ENCODE results near the gene POU5F1.

The POU5F1 gene

GRCh38 chr6:31162463-31163165, 7.9 kb downstream of the POU5F1 start:
- Histone ChIP-seq H3K9ac (ENCODE audit: low read length) (no peak overlapping the region), H3K9me3 (ENCODE audit: control insufficient read depth, low read depth, low read length) (no peaks in the 10 kb centered on the region), H3K27me3 (ENCODE audit: control insufficient read depth, insufficient read depth, low read length) (no peaks in the 10 kb centered on the region), H3K4me1 (ENCODE audit: control insufficient read depth, low read depth, low read length) (peaks cover 24% of the 10 kb centered on the region), H3K36me3 (ENCODE audit: control insufficient read depth, low read depth, low read length) (peaks cover 49% of the 10 kb centered on the region), H3K4me3 (ENCODE audit: low read length) (no peak overlapping the region), H3K27ac (ENCODE audit: low read length) (no peak overlapping the region)

GRCh38 chr6:31161216-31162126, 9.0 kb downstream of the POU5F1 start:
- H3K27me3 ChIP-seq (ENCODE audit: control insufficient read depth, insufficient read depth, low read length), result no peaks in the 10 kb centered on the region
- H3K27ac ChIP-seq (ENCODE audit: low read length), result no peak overlapping the region
- no peaks in the 10 kb centered on the region for H3K9me3 ChIP-seq (ENCODE audit: control insufficient read depth, low read depth, low read length)
- H3K4me3 ChIP-seq (ENCODE audit: low read length), result no peak overlapping the region
- peaks cover 45% of the 10 kb centered on the region for H3K36me3 ChIP-seq (ENCODE audit: control insufficient read depth, low read depth, low read length)
- peaks cover 29% of the 10 kb centered on the region for H3K4me1 ChIP-seq (ENCODE audit: control insufficient read depth, low read depth, low read length)
- no peak overlapping the region for H3K9ac ChIP-seq (ENCODE audit: low read length)

GRCh38 chr6:31158863-31159855, 11.3 kb downstream of the POU5F1 start:
- Histone ChIP-seq H3K9ac (ENCODE audit: low read length) (peak overlapping the region; percentile 31), H3K9me3 (ENCODE audit: control insufficient read depth, low read depth, low read length) (no peaks in the 10 kb centered on the region), H3K27me3 (ENCODE audit: control insufficient read depth, insufficient read depth, low read length) (no peaks in the 10 kb centered on the region), H3K4me3 (ENCODE audit: low read length) (peak overlapping the region; percentile 79), H3K27ac (ENCODE audit: low read length) (no peak overlapping the region), H3K36me3 (ENCODE audit: control insufficient read depth, low read depth, low read length) (peaks cover 37% of the 10 kb centered on the region), H3K4me1 (ENCODE audit: control insufficient read depth, low read depth, low read length) (peaks cover 18% of the 10 kb centered on the region)

DNA sequence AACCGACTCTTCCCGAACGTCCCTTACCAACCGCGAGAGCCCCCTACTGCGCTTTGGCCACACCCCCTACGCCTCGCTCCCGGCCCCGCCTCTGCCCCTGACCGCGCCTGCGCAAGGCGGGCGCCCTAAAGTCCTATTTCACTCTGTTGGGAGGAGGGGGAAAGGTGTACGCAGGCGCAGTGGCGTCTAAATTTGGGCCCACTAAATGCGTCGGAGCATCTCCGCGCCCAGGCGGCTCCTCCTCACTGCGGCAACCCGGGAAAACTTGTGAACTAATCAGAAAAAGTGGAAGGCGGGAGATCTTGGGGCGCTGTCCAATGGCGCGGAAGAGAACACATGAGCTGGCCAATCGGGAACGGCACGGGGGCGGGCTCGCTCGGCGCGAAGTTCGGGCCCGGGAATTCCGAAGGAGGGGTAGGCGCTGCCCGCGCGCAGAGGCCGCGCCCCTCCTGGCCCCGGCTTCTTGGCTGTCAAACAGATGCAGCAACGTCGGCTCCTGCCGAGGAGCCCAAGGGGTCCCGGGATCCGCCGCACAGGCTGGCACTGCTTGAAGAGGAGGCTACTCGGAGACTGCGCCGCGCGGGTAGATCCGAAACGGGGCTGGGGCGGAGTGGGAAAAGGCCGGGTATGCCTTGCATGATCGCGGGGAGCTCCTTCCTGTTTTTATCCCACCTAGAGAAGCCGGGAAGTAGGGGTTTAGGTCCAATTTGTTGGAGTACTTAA, 12.2 kb downstream of the POU5F1 start, which contains the start of gene TCF19:
Gene TCF19 (plus strand): TSS at position 450 of the 723 bp plus-strand sequence. CDS start 881 bp downstream, outside the sequence.
- H3K36me3 ChIP-seq (ENCODE audit: control insufficient read depth, low read depth, low read length), result peaks cover 29% of the 10 kb centered on the region
- H3K9ac ChIP-seq (ENCODE audit: low read length), result peak within 1 kb of the TSS; percentile 61
- peaks cover 18% of the 10 kb centered on the region for H3K4me1 ChIP-seq (ENCODE audit: control insufficient read depth, low read depth, low read length)
- H3K4me3 ChIP-seq (ENCODE audit: low read length), result peak within 1 kb of the TSS; percentile 79
- H3K27me3 ChIP-seq (ENCODE audit: control insufficient read depth, insufficient read depth, low read length), result no peaks in the 10 kb centered on the region
- H3K27ac ChIP-seq (ENCODE audit: low read length), result peak within 1 kb of the TSS; percentile 9
- no peaks in the 10 kb centered on the region for H3K9me3 ChIP-seq (ENCODE audit: control insufficient read depth, low read depth, low read length)

- Histone ChIP-seq H3K4me3 (ENCODE audit: low read length) (peak within 1 kb of the TSS; percentile 79), H3K27ac (ENCODE audit: low read length) (peak within 1 kb of the TSS; percentile 9), H3K36me3 (ENCODE audit: control insufficient read depth, low read depth, low read length) (peaks cover 22% of the 10 kb centered on the region), H3K9me3 (ENCODE audit: control insufficient read depth, low read depth, low read length) (no peaks in the 10 kb centered on the region), H3K4me1 (ENCODE audit: control insufficient read depth, low read depth, low read length) (peaks cover 18% of the 10 kb centered on the region), H3K9ac (ENCODE audit: low read length) (peak within 1 kb of the TSS; percentile 61), H3K27me3 (ENCODE audit: control insufficient read depth, insufficient read depth, low read length) (no peaks in the 10 kb centered on the region)
These were observed 12.9 kb downstream of the POU5F1 start, which contains the start of gene CCHCR1 for GRCh38 chr6:31157513-31158139. TSS of gene CCHCR1 (minus strand) at chr6:31157802. CDS start at chr6:31157600, 202 bp downstream.

GRCh38 chr6:31156641-31157040, 13.8 kb downstream of the POU5F1 start:
- Histone ChIP-seq H3K4me1 (ENCODE audit: control insufficient read depth, low read depth, low read length) (peaks cover 14% of the 10 kb centered on the region), H3K36me3 (ENCODE audit: control insufficient read depth, low read depth, low read length) (peaks cover 12% of the 10 kb centered on the region), H3K4me3 (ENCODE audit: low read length) (peak overlapping the region; percentile 79), H3K27ac (ENCODE audit: low read length) (no peak overlapping the region), H3K27me3 (ENCODE audit: control insufficient read depth, insufficient read depth, low read length) (no peaks in the 10 kb centered on the region), H3K9ac (ENCODE audit: low read length) (no peak overlapping the region), H3K9me3 (ENCODE audit: control insufficient read depth, low read depth, low read length) (no peaks in the 10 kb centered on the region)

GRCh38 chr6:31154436-31154835, 16.0 kb downstream of the POU5F1 start:
- no peak overlapping the region for H3K27ac ChIP-seq (ENCODE audit: low read length)
- peaks cover 9% of the 10 kb centered on the region for H3K4me1 ChIP-seq (ENCODE audit: control insufficient read depth, low read depth, low read length)
- H3K36me3 ChIP-seq (ENCODE audit: control insufficient read depth, low read depth, low read length), result peaks cover 23% of the 10 kb centered on the region
- H3K27me3 ChIP-seq (ENCODE audit: control insufficient read depth, insufficient read depth, low read length), result no peaks in the 10 kb centered on the region
- H3K9me3 ChIP-seq (ENCODE audit: control insufficient read depth, low read depth, low read length), result no peaks in the 10 kb centered on the region
- H3K9ac ChIP-seq (ENCODE audit: low read length), result no peak overlapping the region
- no peak overlapping the region for H3K4me3 ChIP-seq (ENCODE audit: low read length)

DNA sequence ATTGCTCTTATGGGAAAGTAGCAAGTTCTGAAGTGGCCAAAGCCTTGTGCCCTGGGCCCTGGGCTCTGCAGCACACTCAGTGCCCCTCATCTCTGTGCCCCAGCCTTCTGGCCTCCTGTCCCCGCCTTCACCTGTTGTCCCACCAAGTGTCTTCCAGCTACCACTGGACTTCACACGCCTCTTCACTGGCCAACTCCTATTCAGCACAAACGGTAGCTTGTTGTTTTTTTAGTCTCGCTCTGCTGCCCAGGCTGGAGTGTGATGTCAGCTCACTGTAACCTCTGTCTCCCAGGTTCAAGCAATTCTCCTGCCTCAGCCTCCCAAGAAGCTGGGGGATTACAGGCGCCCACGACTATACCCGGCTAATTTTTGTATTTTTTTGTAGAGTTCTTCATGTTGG, 17.7 kb downstream of the POU5F1 start:
- no peak overlapping the region for H3K4me3 ChIP-seq (ENCODE audit: low read length)
- no peak overlapping the region for H3K9ac ChIP-seq (ENCODE audit: low read length)
- H3K36me3 ChIP-seq (ENCODE audit: control insufficient read depth, low read depth, low read length), result peaks cover 30% of the 10 kb centered on the region

DNA sequence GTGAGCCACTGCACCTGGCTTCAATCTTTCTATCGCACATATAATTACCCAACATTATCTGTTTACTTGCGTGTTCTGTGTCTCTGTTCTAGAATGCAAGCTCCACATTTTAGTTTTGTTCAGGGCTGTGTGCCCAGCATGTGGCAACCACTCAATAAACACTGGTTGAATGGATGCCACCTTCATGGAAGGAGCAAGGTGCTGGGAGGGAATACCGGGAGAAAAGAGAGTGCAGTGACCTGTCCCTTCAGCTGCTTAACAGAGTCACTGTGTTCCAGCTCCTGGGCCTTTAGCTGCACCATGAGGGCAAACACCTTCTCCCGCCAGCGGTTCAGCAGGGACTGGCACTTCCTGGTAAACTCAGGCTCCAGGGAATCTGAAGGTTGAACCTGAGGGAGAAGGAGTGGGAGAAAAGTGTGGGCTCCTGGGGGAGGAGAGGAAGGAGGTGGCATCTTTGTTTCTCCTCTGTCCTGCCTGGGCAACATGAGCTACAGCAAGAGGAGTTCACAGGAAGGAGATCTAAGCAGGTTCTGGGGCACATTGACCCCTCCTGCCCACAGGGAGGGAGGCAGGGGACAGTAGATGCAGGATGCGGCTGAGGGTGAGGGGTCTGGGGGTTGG, 20.5 kb downstream of the POU5F1 start:
- Histone ChIP-seq H3K36me3 (ENCODE audit: control insufficient read depth, low read depth, low read length) (peaks cover 32% of the 10 kb centered on the region), H3K27ac (ENCODE audit: low read length) (no peak overlapping the region), H3K4me1 (ENCODE audit: control insufficient read depth, low read depth, low read length) (no peaks in the 10 kb centered on the region), H3K4me3 (ENCODE audit: low read length) (no peak overlapping the region), H3K9me3 (ENCODE audit: control insufficient read depth, low read depth, low read length) (no peaks in the 10 kb centered on the region), H3K27me3 (ENCODE audit: control insufficient read depth, insufficient read depth, low read length) (no peaks in the 10 kb centered on the region), H3K9ac (ENCODE audit: low read length) (no peak overlapping the region)

More for the DNA sequence above, 17.7 kb downstream of the POU5F1 start:
- H3K27me3 ChIP-seq (ENCODE audit: control insufficient read depth, insufficient read depth, low read length), result no peaks in the 10 kb centered on the region
- H3K9me3 ChIP-seq (ENCODE audit: control insufficient read depth, low read depth, low read length), result no peaks in the 10 kb centered on the region
- H3K4me1 ChIP-seq (ENCODE audit: control insufficient read depth, low read depth, low read length), result peaks cover 9% of the 10 kb centered on the region
- no peak overlapping the region for H3K27ac ChIP-seq (ENCODE audit: low read length)

DNA sequence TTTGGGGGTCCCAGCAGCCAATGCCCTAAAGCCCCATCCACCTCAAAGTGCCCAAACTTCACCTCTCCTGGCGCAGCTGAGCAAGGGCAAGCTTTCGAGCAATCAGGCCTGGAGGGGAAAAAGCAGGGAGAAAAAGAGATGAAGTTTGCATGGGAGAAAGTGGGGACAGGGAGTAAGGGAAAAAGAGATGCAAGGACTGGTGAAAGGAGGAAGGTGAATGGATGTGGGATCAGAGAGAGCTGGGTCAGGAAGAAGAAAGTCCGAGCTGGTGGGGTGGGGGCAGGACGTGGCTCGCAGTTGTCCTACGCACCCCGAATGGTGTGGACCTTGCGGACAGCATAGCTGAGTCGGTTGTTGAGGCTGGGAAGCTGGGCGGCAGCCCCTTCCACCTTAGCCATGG, 25.1 kb downstream of the POU5F1 start:
- H3K4me3 ChIP-seq (ENCODE audit: low read length), result no peak overlapping the region
- peaks cover 12% of the 10 kb centered on the region for H3K4me1 ChIP-seq (ENCODE audit: control insufficient read depth, low read depth, low read length)
- H3K36me3 ChIP-seq (ENCODE audit: control insufficient read depth, low read depth, low read length), result peaks cover 31% of the 10 kb centered on the region
- H3K27ac ChIP-seq (ENCODE audit: low read length), result no peak overlapping the region
- no peaks in the 10 kb centered on the region for H3K27me3 ChIP-seq (ENCODE audit: control insufficient read depth, insufficient read depth, low read length)
- H3K9me3 ChIP-seq (ENCODE audit: control insufficient read depth, low read depth, low read length), result no peaks in the 10 kb centered on the region
- no peak overlapping the region for H3K9ac ChIP-seq (ENCODE audit: low read length)
